ENCODE measurements around the gene ENTREP1.

DNA sequence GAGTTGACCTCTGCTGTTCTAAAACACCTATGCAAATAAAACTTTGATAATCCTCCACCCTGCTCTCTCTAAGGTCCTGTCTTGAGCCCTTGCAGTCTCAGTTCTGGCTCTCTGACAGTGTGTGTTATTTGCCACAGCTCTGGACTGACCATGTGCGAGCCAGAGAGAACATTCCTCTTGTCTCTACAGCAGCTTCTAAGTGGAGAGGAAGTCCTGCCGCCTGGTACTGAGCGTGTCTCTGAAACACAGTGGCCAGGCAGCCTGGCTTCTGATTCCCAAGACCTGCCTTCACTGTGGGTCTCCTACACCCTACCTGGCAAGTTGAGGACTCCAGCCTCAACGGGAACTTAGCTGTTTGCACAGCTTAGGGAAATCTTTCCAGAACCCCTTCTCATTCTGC is 61.6 kb downstream of the ENTREP1 start:
- TF ChIP-seq, protein P1, sequence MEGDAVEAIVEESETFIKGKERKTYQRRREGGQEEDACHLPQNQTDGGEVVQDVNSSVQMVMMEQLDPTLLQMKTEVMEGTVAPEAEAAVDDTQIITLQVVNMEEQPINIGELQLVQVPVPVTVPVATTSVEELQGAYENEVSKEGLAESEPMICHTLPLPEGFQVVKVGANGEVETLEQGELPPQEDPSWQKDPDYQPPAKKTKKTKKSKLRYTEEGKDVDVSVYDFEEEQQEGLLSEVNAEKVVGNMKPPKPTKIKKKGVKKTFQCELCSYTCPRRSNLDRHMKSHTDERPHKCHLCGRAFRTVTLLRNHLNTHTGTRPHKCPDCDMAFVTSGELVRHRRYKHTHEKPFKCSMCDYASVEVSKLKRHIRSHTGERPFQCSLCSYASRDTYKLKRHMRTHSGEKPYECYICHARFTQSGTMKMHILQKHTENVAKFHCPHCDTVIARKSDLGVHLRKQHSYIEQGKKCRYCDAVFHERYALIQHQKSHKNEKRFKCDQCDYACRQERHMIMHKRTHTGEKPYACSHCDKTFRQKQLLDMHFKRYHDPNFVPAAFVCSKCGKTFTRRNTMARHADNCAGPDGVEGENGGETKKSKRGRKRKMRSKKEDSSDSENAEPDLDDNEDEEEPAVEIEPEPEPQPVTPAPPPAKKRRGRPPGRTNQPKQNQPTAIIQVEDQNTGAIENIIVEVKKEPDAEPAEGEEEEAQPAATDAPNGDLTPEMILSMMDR (conservative IDR thresholded peaks at IDR 0.05), result no peak
- TF ChIP-seq EZH2 (IDR thresholded peaks at IDR 0.05; ENCODE audit: low read depth), result no peak
